Panc1 (cell line): ENCODE data around the gene ZCCHC4.

ENCODE experiments used
- CTCF ChIP-seq: fragments of 450-650 bp; IDR thresholded peaks from 2 replicates; pipeline ENCODE4 v1.5.1; 2017; ENCODE audit warnings: mild to moderate bottlenecking
- POLR2AphosphoS5 ChIP-seq: IDR thresholded peaks from 2 replicates; pipeline ENCODE4 v1.6.1; 2012; ENCODE audit warnings: mild to moderate bottlenecking, low read depth, low read length, moderate library complexity
- REST ChIP-seq, 2 experiments: IDR thresholded peaks; 2 replicates each; pipeline ENCODE4 v1.6.1; 2011 to 2012; ENCODE audit warnings: low read depth in 2 of 2, control low read depth in 1 of 2, low read length in 1 of 2, mild to moderate bottlenecking in 1 of 2, moderate library complexity in 1 of 2; ENCODE audit not compliant: insufficient read depth in 1 of 2
- SIN3A ChIP-seq: IDR thresholded peaks from 2 replicates; pipeline ENCODE4 v1.6.1; 2012; ENCODE audit warnings: low read depth, mild to moderate bottlenecking, low read length, moderate library complexity, borderline replicate concordance; ENCODE audit not compliant: insufficient read depth

- TF ChIP-seq CTCF = no peak
- no peak for TF ChIP-seq REST (IDR thresholded peaks at IDR 0.05; ENCODE audit: insufficient read depth in 1 of 2, low read depth in 2 of 2, low read length in 1 of 2)
- no peak for TF ChIP-seq POLR2AphosphoS5
- TF ChIP-seq SIN3A = no peak
Measured at GRCh38 chr4:25358515-25359275, 46.1 kb downstream of the ZCCHC4 start.
